Esophagus squamous epithelium (tissue), 5 donors: ENCODE measurements around the gene TBC1D5. TPM values are rescaled to one million over a fixed set of nuclear protein-coding genes. Genes with fewer than 3 reads are reported as not detected.
"Not testable (repeated sequence)": the region's sequence is repeated elsewhere in the genome, so short reads cannot be mapped to it uniquely, and the experiment has no call there.

ENCODE experiments used
- DNase-seq: peaks from one replicate; lab custom pipeline; 2025; lab: John Stamatoyannopoulos, UW
- H3K27ac ChIP-seq, 4 donors: fragments of 200-600 bp; sonication (generic); one replicate each; pipeline ENCODE4 v1.5.1; 2016 to 2019; ENCODE audit warnings: mild to moderate bottlenecking in 1 of 4
- H3K27me3 ChIP-seq, 4 donors: fragments of 200-600 bp; sonication (generic); 1 replicate in 3 of 4; 2 replicates in 1 of 4; pipeline versions ENCODE4 v1.5.1 to v1.6.0; 2017 to 2021; ENCODE audit warnings: antibody characterized with exemption in 1 of 4
- H3K36me3 ChIP-seq, 3 donors: fragments of 200-600 bp; sonication (generic); one replicate each; pipeline ENCODE4 v1.5.1; 2016 to 2019
- H3K4me1 ChIP-seq, 3 donors: fragments of 200-600 bp; sonication (generic); one replicate each; pipeline ENCODE4 v1.5.1; 2017 to 2019
- H3K4me3 ChIP-seq, 4 donors: fragments of 200-600 bp; sonication (generic); 1 replicate in 3 of 4; 2 replicates in 1 of 4; pipeline ENCODE4 v1.5.1; 2016 to 2019; ENCODE audit warnings: mild to moderate bottlenecking in 2 of 4, moderate library complexity in 1 of 4
- H3K9me3 ChIP-seq, 3 donors: fragments of 200-600 bp; sonication (generic); one replicate each; pipeline ENCODE4 v1.5.1; 2016 to 2019
- CTCF ChIP-seq, 6 experiments: fragments of 450-650 bp in 4 of 6; fragments of 200-600 bp in 2 of 6; sonication (generic) in 2 of 6; IDR thresholded peaks; one replicate each; pipeline ENCODE4 v1.5.1; 2016 to 2019; ENCODE audit warnings: antibody characterized with exemption in 6 of 6, mild to moderate bottlenecking in 4 of 6, moderate library complexity in 4 of 6
- POLR2A ChIP-seq, 4 donors: fragments of 450-650 bp; IDR thresholded peaks; one replicate each; pipeline ENCODE4 v1.6.1; 2017; ENCODE audit warnings: antibody characterized with exemption in 4 of 4, mild to moderate bottlenecking in 4 of 4, moderate library complexity in 3 of 4
- WGBS, 2 donors: methylation state at CpG; one replicate each; pipeline ENCODE4 v1.1.5; 2018; 5-methylcytosine and 5-hydroxymethylcytosine counted together
- intact Hi-C: fragments of 100-400 bp; cut with DNase I; formaldehyde crosslinking; loops from one replicate; pipeline ENCODE4 v1.15.0; 2022
- total RNA-seq, 4 donors: library from RNA; depleted of rRNA; stranded (reverse); fragments of >200 nt; gene quantifications; one replicate each; pipeline ENCODE4 v1.1.0, GENCODE V29; 2016
- donor health status: DM: yes; HTN: yes; CAD: no.

Gene TBC1D5
- total RNA-seq, 4 donors from 2014 or later = 32.8 to 56.1 (median 39.9) TPM

GRCh38 chr3:17709236-17709810 lies 33.1 kb downstream of the TBC1D5 start:
- peaks cover 0 to 14% (median 0%) of the 10 kb centered on the region in 3 donors for H3K36me3 ChIP-seq
- no peak overlapping the region for H3K27ac ChIP-seq
- WGBS, 2 donors = 94 to 95% methylated on average over 1 of the region's 1 CpG
- no peak overlapping the region for H3K4me3 ChIP-seq
- peaks cover 0 to 8% (median 8%) of the 10 kb centered on the region in 3 donors for H3K9me3 ChIP-seq
- TF ChIP-seq POLR2A (IDR thresholded peaks at IDR 0.05) (no peak), CTCF (IDR thresholded peaks at IDR 0.05) (no peak)
- no peaks in the 10 kb centered on the region for H3K4me1 ChIP-seq
- no peaks in the 10 kb centered on the region for H3K27me3 ChIP-seq
- no peak for DNase-seq
- intact Hi-C loops = no loop called here

- no peak for DNase-seq
- Histone ChIP-seq H3K4me3 (no peak overlapping the region), H3K27me3 (no peaks in the 10 kb centered on the region), H3K27ac (no peak overlapping the region), H3K4me1 (no peaks in the 10 kb centered on the region), H3K9me3 (no peaks in the 10 kb centered on the region), H3K36me3 (peaks cover 0 to 6% (median 0%) of the 10 kb centered on the region in 3 donors)
- intact Hi-C loops = no loop called here
- WGBS, 2 donors = 76 to 82% methylated on average over 4 of the region's 4 CpGs
- no peak for TF ChIP-seq POLR2A (IDR thresholded peaks at IDR 0.05)
- TF ChIP-seq CTCF (IDR thresholded peaks at IDR 0.05) = no peak
Observed at GRCh38 chr3:17707813-17708543, 34.5 kb downstream of the TBC1D5 start.

GRCh38 chr3:17705991-17706390 lies 36.4 kb downstream of the TBC1D5 start:
- H3K4me1 ChIP-seq, H3K9me3 ChIP-seq, H3K27ac ChIP-seq, H3K36me3 ChIP-seq, H3K4me3 ChIP-seq, DNase-seq, H3K27me3 ChIP-seq, intact Hi-C loops: not testable (repeated sequence)
- WGBS, 2 donors = 100% methylated on average over 4 to 12 of the region's 15 CpGs

- H3K27me3 ChIP-seq, DNase-seq, H3K9me3 ChIP-seq, H3K27ac ChIP-seq, H3K36me3 ChIP-seq, intact Hi-C loops, H3K4me3 ChIP-seq, H3K4me1 ChIP-seq: not testable (repeated sequence)
- WGBS, 2 donors = 90 to 100% methylated on average over 2 of the region's 2 CpGs
Observed at GRCh38 chr3:17699815-17700214, 42.6 kb downstream of the TBC1D5 start.

- H3K4me1 ChIP-seq, intact Hi-C loops, DNase-seq, H3K4me3 ChIP-seq, H3K27ac ChIP-seq, H3K36me3 ChIP-seq, H3K27me3 ChIP-seq, H3K9me3 ChIP-seq: not testable (repeated sequence)
- 90 to 93% methylated on average over 2 of the region's 2 CpGs for WGBS, 2 donors
Observed at GRCh38 chr3:17695665-17696064, 46.8 kb downstream of the TBC1D5 start.

- H3K4me1 ChIP-seq, DNase-seq, H3K36me3 ChIP-seq, intact Hi-C loops, H3K4me3 ChIP-seq, H3K27me3 ChIP-seq, H3K9me3 ChIP-seq, H3K27ac ChIP-seq: not testable (repeated sequence)
- WGBS, 2 donors = 89 to 100% methylated on average over 2 to 7 of the region's 8 CpGs
Observed at GRCh38 chr3:17693670-17693999, 48.8 kb downstream of the TBC1D5 start.

GRCh38 chr3:17692846-17693669 lies 49.4 kb downstream of the TBC1D5 start:
- 91 to 93% methylated on average over 10 to 16 of the region's 22 CpGs for WGBS, 2 donors
- intact Hi-C loops = not testable (repeated sequence)

More at GRCh38 chr3:17692846-17693669, 49.4 kb downstream of the TBC1D5 start:
- not testable (repeated sequence) for H3K27ac ChIP-seq, H3K27me3 ChIP-seq, DNase-seq, H3K9me3 ChIP-seq, H3K36me3 ChIP-seq, H3K4me1 ChIP-seq, H3K4me3 ChIP-seq
